NB4 (cell line): ENCODE data around the gene GCK.

Source experiments
- POLR2A ChIP-seq: IDR thresholded peaks from 2 replicates; pipeline ENCODE4 v1.6.1; 2011; ENCODE audit warnings: mild to moderate bottlenecking; ENCODE audit not compliant: insufficient read length; ENCODE audit errors: extremely low read depth
- TF ChIP-seq, protein P1 (sequence below): IDR thresholded peaks from one replicate; pipeline ENCODE4 v1.5.1; 2012; ENCODE audit warnings: low read depth, low read length
- TF ChIP-seq, protein P2 (sequence below): IDR thresholded peaks from 2 replicates; pipeline ENCODE4 v1.6.1; 2011; ENCODE audit warnings: low read depth, low read length

DNA sequence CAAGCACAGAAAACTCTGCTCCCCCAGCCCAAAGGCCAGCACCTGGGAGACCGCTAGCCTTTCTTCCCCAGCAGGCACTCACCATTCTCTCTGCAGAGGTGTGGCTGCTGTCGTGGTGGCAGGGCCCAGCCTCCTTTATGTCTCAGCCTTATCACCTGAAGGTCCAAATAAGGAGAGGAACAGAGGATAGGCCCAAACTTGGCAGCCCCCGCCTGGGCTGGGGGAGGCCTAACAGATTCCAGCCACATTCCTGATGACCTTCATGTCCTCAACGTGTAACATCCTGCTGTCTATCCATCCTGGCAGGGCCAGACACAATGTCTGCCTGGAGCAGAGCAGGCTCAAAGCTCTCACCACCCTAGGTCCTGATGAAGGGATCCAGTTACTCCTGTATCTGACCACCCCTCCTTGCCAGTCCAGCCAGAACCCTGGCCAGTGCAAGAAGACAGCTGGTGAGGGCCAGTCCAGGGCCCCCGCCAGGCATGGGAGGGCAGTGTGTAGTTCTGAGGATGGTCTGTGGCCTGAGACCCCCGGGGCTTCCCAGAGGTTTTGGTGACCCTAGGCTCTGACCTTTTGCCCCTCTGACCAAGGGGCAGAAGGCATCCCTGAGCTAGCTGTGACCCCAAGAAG lies 47.9 kb downstream of the GCK start, which contains the start of gene MYL7:
- TF ChIP-seq, protein P1, sequence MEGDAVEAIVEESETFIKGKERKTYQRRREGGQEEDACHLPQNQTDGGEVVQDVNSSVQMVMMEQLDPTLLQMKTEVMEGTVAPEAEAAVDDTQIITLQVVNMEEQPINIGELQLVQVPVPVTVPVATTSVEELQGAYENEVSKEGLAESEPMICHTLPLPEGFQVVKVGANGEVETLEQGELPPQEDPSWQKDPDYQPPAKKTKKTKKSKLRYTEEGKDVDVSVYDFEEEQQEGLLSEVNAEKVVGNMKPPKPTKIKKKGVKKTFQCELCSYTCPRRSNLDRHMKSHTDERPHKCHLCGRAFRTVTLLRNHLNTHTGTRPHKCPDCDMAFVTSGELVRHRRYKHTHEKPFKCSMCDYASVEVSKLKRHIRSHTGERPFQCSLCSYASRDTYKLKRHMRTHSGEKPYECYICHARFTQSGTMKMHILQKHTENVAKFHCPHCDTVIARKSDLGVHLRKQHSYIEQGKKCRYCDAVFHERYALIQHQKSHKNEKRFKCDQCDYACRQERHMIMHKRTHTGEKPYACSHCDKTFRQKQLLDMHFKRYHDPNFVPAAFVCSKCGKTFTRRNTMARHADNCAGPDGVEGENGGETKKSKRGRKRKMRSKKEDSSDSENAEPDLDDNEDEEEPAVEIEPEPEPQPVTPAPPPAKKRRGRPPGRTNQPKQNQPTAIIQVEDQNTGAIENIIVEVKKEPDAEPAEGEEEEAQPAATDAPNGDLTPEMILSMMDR, result no peak
- TF ChIP-seq POLR2A, result no peak
- TF ChIP-seq, protein P2, sequence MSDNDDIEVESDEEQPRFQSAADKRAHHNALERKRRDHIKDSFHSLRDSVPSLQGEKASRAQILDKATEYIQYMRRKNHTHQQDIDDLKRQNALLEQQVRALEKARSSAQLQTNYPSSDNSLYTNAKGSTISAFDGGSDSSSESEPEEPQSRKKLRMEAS, result no peak
